ENCODE data around the gene ZNF330.

The ZNF330 gene

GRCh38 chr4:141258558-141258957, 37.9 kb downstream of the ZNF330 start:
- no peak for DNase-seq (ENCODE audit: low spot score)
- TF ChIP-seq CTCF (IDR thresholded peaks at IDR 0.05; ENCODE audit: extremely low read depth, insufficient read depth, missing control alignments): no peak
- in situ Hi-C loops (cut with MboI; ENCODE audit: low pct_unique_long_range_greater_than_20kb, low sequenced_read_pairs, unreplicated experiment): no loop called here

GRCh38 chr4:141275834-141276233, 55.1 kb downstream of the ZNF330 start:
- in situ Hi-C loops (cut with MboI; ENCODE audit: low pct_unique_long_range_greater_than_20kb, low sequenced_read_pairs, unreplicated experiment): no loop called here
- no peak for DNase-seq (ENCODE audit: low spot score)
- no peak for TF ChIP-seq CTCF (IDR thresholded peaks at IDR 0.05; ENCODE audit: extremely low read depth, insufficient read depth, missing control alignments)

GRCh38 chr4:141283152-141283551, 62.5 kb downstream of the ZNF330 start:
- DNase-seq (ENCODE audit: low spot score): no peak
- in situ Hi-C loops (cut with MboI; ENCODE audit: low pct_unique_long_range_greater_than_20kb, low sequenced_read_pairs, unreplicated experiment): no loop called here
- no peak for TF ChIP-seq CTCF (IDR thresholded peaks at IDR 0.05; ENCODE audit: extremely low read depth, insufficient read depth, missing control alignments)

GRCh38 chr4:141283563-141283962, 62.9 kb downstream of the ZNF330 start:
- in situ Hi-C loops (cut with MboI; ENCODE audit: low pct_unique_long_range_greater_than_20kb, low sequenced_read_pairs, unreplicated experiment): no loop called here
- DNase-seq (ENCODE audit: low spot score): no peak

More at GRCh38 chr4:141283563-141283962, 62.9 kb downstream of the ZNF330 start:
- no peak for TF ChIP-seq CTCF (IDR thresholded peaks at IDR 0.05; ENCODE audit: extremely low read depth, insufficient read depth, missing control alignments)

Measured in GM13977 (cell line).